Activated CD8-positive, alpha-beta memory T cell treated with anti-CD3 and anti-CD28 coated beads for 1 hour (primary cell): ENCODE results near the gene WDR12.
A peak's percentile ranks its signal among the peaks of the same experiment; 100 is the strongest.
"Not testable (repeated sequence)": the region's sequence is repeated elsewhere in the genome, so short reads cannot be mapped to it uniquely, and the experiment has no call there.

Source experiments
- DNase-seq, 2 donors: peaks; one replicate each; pipeline ENCODE4 v3.0.0-alpha.2; 2020; ENCODE audit warnings: low read depth in 1 of 2; ENCODE audit errors: extremely low read depth in 1 of 2

WDR12 gene

GRCh38 chr2:202885190-202885589 lies 26.3 kb downstream of the WDR12 start:
- DNase-seq: no peak

GRCh38 chr2:202883987-202884675 lies 27.3 kb downstream of the WDR12 start:
- DNase-seq: no peak

- no peak for DNase-seq
These were observed 29.9 kb downstream of the WDR12 start for GRCh38 chr2:202881570-202881969.

DNA sequence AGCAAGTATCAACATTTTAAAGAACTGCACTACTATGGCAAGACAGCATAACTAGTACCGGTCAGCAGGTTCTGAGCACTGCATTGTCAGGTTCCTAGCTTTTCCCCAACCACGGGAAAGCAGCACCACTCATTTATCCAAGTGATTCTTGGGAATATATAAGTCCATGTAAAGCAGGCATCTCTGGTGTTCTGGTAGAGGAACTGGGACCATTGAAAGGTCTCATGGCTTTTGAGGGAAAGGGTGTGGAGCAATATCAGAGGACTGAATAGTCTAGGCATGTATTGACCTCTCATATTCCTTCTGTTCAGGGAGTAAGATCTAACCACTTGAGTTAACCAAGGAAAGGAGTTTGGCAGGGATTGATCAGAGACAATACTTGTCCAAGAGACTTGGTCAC lies 33.8 kb downstream of the WDR12 start:
- no peak for DNase-seq

DNA sequence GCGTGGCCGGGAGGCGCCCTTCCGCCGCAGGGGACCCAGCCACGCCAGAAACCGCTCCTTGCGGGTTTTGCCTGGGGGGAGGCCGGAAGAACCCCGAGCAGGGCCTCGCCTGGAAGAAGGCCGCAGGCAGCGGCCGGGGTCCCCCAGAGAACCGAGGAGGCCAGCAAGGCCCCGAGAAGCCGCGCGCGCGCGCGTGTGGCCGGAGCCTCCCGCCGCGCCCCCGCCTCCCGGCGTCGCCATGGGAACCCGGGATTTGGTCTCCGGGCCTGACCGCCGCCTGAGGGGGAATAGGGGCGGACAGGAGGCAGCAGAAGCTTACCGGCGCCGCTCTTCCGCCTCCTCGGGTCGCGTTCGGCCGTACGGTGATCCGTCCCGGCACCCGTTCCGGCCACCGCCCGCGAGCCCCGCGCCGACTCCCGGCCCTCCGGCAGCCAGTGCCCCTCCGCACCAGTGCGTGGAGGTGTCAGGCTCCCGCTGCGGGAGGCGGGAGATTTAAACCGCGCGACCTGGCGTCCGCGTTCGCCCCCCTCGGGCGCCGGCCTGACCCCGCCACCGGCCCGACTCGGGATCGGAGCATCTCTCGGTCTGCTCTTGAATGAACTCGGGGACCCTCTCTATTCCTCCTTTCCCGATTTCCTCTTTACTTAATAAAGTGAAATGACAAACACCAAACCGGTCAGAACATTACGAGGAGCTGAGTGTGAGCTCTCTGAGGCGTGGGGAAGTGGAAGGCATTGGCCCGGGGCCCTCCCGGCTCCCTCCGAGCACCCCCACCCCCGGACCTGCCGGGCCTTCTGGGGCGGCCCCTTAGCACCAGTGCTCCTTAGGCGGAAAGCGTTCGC lies 40.0 kb downstream of the WDR12 start, which contains the start of gene ICA1L:
Gene ICA1L, minus strand, starts transcription at position 467 of the 842 bp plus-strand sequence. CDS start 42,757 bp downstream, outside the sequence.
- peak in 1 of 2 donors; percentile 40 for DNase-seq

DNA sequence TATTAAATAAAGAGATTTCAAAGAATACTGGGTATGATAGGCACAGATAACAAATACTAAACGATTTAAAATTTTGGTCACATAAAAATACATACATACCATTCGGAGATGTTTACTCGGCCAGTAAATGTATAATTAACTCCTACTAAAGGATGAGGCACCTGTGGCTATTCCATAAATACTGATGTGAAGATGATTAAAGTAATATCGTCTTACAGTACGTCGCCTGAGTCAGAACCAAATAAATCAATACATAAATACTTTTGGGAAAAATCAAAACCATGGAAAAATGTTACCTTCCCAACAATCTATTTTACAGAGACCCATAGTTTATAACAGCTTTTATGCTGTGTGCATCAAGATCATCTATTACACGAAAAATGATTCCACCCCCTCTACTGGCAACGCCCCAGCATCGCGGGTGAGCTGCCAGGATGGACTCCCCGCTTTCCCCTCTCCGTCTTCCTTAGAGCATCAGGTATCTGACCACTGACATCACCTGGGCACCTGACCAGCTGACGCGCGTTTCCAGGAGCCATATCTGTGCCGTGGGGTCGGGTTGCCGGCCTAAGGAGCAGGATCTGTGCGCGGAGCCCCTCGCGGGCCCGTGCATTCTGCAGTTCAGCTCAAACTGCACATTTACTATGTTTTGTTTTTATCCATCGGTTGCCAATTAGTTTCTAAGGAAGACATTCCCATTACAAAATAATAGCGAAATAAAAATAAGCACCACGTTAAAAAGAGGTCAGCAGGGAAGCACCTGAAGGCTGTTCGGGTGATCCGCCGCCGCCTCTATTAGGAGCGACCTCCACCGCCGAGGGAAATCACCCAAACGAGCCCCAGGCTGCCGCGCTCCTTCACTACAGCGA lies 40.8 kb downstream of the WDR12 start:
- DNase-seq: peak in 1 of 2 donors; percentile 43

- no peak for DNase-seq
These were observed 49.5 kb downstream of the WDR12 start for GRCh38 chr2:202861987-202862386.

- DNase-seq: no peak
These were observed 52.9 kb downstream of the WDR12 start for GRCh38 chr2:202858601-202859000.

- DNase-seq: not testable (repeated sequence)
These were observed 62.1 kb downstream of the WDR12 start for GRCh38 chr2:202849343-202849742.

- DNase-seq: no peak
These were observed 62.7 kb downstream of the WDR12 start for GRCh38 chr2:202848813-202849212.

DNA sequence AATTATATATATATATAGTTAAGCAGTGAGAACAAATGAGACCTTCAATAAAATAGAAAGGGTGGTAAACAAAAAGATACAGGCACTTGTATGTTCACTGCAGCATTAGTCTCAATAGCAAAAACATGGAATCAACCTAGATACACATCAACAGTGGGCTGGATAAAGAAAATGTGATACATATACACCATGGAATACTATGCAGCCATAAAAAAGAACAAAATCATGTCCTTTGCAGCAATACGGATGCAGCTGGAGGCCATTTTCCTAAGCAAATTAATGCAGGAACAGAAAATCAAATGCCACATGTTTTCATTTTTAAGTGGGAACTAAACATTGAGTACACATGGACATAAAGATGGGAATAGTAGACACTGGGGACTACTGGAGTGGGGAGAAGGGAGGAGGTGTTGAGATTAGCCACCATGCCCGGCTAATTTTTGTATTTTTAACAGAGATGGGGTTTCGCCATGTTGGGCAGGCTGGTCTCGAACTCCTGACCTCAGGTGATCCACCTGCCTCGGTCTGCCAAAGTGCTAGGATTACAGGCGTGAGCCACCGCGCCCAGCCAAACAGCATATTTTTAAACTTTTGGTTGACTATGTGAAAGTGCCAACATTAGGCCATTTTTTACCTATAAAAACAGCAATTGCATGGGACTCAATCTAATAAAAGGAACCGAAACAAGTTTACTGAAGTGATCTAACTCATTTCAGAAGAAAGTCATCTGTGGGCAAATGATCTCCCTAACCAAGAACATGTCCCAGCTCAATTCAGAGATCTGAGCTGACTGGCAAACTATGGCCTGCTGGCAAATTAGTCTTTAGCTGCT lies 63.6 kb downstream of the WDR12 start:
- DNase-seq: no peak

DNA sequence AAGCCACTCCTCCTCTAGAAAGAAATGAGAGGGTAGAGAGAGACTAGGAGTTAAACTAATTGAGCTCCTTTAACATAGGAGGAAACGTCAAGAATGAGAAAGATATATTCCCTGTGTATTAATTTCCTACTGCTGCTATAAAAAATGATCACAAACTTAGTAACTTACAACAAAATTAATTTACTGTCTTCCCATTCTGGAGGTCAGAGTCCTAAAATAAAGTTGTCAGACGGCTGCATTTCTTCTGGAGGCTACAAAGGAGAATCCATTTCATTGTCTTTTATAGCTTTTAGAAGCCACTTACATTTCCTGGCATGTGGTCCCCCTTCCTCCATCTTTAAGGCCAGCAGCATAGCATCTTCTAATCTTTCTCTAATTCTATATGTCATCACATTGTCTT lies 66.8 kb downstream of the WDR12 start:
- DNase-seq: no peak

- DNase-seq: no peak
These were observed 68.8 kb downstream of the WDR12 start for GRCh38 chr2:202842690-202843089.

DNA sequence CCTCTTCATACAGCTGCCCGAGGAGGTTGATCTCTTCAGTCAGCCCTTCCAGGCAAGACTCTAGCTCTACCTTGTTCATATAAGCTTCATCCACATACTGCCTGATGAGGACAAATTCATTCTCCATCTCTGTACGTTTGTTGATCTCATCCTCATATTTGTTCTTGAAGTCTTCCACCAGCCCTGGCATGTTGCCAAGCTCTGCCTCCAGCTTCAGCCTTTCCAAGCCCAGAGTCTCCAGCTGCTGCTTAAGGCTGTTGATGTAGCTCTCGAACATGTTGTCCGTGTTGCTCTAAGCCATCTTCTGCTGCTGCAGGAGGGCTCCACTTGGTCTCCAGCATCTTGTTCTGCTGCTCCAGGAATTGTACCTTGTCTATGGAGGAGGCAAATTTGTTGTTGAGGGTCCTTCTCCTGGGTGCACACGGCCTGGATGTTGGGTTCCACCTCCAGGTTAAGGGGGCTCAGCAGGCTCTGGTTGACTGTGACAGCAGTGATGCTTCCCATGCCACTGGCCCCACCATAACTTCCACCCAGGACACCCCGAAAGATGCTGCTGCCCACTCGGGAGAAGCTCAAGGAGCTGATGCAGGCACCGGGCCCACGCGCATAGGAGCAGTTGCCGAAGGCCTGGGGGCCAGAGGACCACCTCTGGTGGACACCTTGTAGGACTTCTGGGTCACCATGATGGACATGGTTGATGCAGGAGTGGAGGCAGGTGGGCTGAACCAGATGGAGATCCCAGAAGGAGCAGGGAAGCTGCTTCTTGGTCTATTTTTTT lies 70.2 kb downstream of the WDR12 start:
- DNase-seq: no peak

GRCh38 chr2:202831242-202832220 lies 79.9 kb downstream of the WDR12 start:
- DNase-seq: peak; percentile 4 to 6

DNA sequence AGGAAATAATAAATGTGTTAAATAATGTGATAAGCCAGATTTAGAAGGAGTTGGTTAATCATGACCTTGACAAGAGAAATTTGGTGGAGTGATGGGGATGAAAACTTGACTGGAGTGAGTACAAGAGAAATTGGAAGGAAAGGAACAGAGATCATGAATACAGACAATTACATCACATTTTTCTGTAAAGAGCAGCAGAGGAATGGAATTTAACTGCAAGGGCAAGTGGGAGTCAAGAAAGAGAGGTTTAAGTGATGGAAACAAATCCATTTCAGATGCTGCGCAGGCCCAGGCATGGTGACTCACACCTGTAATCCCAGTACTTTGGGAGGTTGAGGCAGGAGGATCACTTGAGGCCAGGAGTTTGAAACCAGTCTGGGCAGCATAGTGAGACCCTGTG lies 86.6 kb downstream of the WDR12 start:
- DNase-seq: no peak
